Right lobe of liver (tissue), 6 donors: ENCODE measurements around the gene EDARADD. TPM values are rescaled to one million over a fixed set of nuclear protein-coding genes. Genes with fewer than 3 reads are reported as not detected.
"Not testable (repeated sequence)": the region's sequence is repeated elsewhere in the genome, so short reads cannot be mapped to it uniquely, and the experiment has no call there.

Source experiments
- ATAC-seq, 4 donors: fragments of 200-7000 bp; cut with Tn5 transposase; one replicate each; pipeline ENCODE4 v1.9.1; 2020; ENCODE audit warnings: mild to moderate bottlenecking in 4 of 4, moderate library complexity in 4 of 4
- DNase-seq, 3 donors: peaks; one replicate each; pipeline ENCODE4 v3.0.0-alpha.2; 2020
- H3K27ac ChIP-seq, 3 donors: fragments of 200-600 bp; one replicate each; pipeline ENCODE4 v1.8.0; 2022
- H3K27me3 ChIP-seq, 2 donors: fragments of 200-600 bp; one replicate each; pipeline ENCODE4 v1.8.0; 2022
- H3K36me3 ChIP-seq, 4 donors: fragments of 200-600 bp; sonication (generic) in 1 of 4; one replicate each; pipeline versions ENCODE4 v1.5.1 to v1.8.0; 2017 to 2022; ENCODE audit warnings: control low read depth in 1 of 4
- H3K4me1 ChIP-seq, 4 donors: fragments of 200-600 bp; sonication (generic) in 1 of 4; one replicate each; pipeline versions ENCODE4 v1.5.1 to v1.8.0; 2017 to 2022; ENCODE audit warnings: control low read depth in 1 of 4
- H3K4me3 ChIP-seq, 3 donors: fragments of 200-600 bp; one replicate each; pipeline ENCODE4 v1.8.0; 2022
- H3K9me3 ChIP-seq, 4 donors: fragments of 200-600 bp; sonication (generic) in 1 of 4; one replicate each; pipeline versions ENCODE4 v1.5.1 to v1.8.0; 2017 to 2022; ENCODE audit warnings: control low read depth in 1 of 4
- POLR2A ChIP-seq: fragments of 450-650 bp; IDR thresholded peaks from one replicate; pipeline ENCODE4 v1.6.1; 2017; ENCODE audit warnings: antibody characterized with exemption, mild to moderate bottlenecking
- WGBS: methylation state at CpG from one replicate; pipeline ENCODE4 v1.1.6; 2018; ENCODE audit warnings: low coverage, low lambda C conversion rate; ENCODE audit not compliant: insufficient coverage; ENCODE audit errors: missing lambda C conversion rate; 5-methylcytosine and 5-hydroxymethylcytosine counted together
- intact Hi-C, 2 donors: fragments of 100-400 bp; cut with DNase I; formaldehyde crosslinking; loops; one replicate each; pipeline versions ENCODE4 v1.11.2 to v1.14.1; 2022
- total RNA-seq, 6 experiments: library from RNA; depleted of rRNA in 2 of 6; stranded (reverse); fragments of >200 nt in 2 of 6; fragmentation: NEBNext Ultra II Directional in 3 of 6; extraction: Animal tissue kit (Norgen Biotek cat#: 25700) in 3 of 6; gene quantifications; one replicate each; pipeline versions ENCODE4 v1.1.0 to v1.2.4, GENCODE V29; 2016 to 2023
- TF ChIP-seq, protein P1 (sequence below), 4 donors: fragments of 200-600 bp in 3 of 4; fragments of 450-650 bp in 1 of 4; IDR thresholded peaks; one replicate each; pipeline versions ENCODE4 v1.5.1 to v1.8.0; 2016 to 2022; ENCODE audit warnings: antibody characterized with exemption in 4 of 4, mild to moderate bottlenecking in 2 of 4
- donor health status: DM: no; HTN: yes; CAD: no.
- donor health status: DM: no; HTN: no; CAD: no.
- donor health status: DM: no; HTN: no; CAD: no.
- donor health status: DM: no; HTN: yes; CAD: no.
- donor health status: DM: no; HTN: yes; CAD: no.

The EDARADD gene
- total RNA-seq, 6 experiments from 2014 or later, result 0.16 to 1.2 (median 0.26) TPM; not detected in 1

DNA sequence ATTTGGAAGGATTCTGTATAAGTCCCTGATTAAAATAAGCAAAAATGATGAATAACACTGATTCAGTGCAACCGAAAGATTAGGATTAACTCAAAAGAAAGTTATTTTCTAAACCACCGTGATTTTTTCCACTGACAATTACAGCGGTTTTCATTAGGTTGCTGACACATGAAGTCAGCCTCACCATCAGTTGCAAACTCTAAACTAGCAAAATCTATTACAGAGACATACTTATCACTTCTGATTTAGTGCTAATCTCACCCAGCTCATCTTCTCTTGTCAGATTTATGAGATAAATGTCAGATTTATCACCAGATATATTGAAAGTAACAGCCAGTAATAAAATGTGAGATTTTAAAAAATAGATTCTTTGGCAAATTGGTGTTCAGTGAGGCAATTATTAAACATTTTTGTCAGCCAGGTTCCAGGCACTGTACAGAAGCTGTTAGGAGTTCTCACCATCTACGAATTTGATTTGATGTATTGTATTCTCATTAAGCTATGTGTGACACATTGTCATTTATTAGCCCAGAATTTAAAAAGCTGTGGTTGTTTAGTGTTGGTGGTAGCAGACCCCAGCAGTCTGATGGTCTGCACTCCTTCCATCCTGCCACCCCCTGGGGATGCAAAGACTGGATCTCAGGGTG is 92.4 kb downstream of the EDARADD start:
- Histone ChIP-seq H3K9me3 (no peaks in the 10 kb centered on the region), H3K36me3 (no peaks in the 10 kb centered on the region), H3K4me1 (no peaks in the 10 kb centered on the region), H3K4me3 (no peak overlapping the region), H3K27ac (no peak overlapping the region), H3K27me3 (no peaks in the 10 kb centered on the region)
- DNase-seq (no peak), ATAC-seq (no peak)
- intact Hi-C loops, result loop anchor here in 1 of 2 donors (10.0 kb wide), 1 partner anchor 372 kb away; no protein-coding TSS in a partner anchor
- WGBS, result 68% methylated on average over 4 of the region's 4 CpGs
- TF ChIP-seq POLR2A, result no peak
- TF ChIP-seq, protein P1, sequence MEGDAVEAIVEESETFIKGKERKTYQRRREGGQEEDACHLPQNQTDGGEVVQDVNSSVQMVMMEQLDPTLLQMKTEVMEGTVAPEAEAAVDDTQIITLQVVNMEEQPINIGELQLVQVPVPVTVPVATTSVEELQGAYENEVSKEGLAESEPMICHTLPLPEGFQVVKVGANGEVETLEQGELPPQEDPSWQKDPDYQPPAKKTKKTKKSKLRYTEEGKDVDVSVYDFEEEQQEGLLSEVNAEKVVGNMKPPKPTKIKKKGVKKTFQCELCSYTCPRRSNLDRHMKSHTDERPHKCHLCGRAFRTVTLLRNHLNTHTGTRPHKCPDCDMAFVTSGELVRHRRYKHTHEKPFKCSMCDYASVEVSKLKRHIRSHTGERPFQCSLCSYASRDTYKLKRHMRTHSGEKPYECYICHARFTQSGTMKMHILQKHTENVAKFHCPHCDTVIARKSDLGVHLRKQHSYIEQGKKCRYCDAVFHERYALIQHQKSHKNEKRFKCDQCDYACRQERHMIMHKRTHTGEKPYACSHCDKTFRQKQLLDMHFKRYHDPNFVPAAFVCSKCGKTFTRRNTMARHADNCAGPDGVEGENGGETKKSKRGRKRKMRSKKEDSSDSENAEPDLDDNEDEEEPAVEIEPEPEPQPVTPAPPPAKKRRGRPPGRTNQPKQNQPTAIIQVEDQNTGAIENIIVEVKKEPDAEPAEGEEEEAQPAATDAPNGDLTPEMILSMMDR (IDR thresholded peaks at IDR 0.05), result no peak

DNA sequence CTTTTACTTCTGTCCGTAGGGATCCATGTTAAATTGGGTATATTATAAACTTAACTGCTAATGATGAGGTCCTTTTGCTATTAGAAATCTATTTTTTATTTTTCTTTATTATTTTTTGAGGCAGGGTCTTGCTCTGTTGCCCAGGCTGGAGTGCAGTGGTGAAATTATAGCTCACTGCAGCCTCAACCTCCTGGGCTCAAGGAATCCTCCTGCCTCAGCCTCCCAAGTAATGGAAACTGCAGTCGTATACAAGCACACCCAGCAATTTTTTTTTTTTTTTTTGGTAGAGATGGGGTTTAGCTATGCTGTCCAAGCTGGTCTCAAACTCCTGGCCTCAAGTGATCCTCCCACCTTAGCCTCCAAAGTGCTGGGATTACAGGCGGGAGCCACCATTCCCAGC is 95.1 kb downstream of the EDARADD start:
- ATAC-seq, H3K27me3 ChIP-seq, H3K36me3 ChIP-seq, H3K4me1 ChIP-seq, DNase-seq, H3K4me3 ChIP-seq, H3K9me3 ChIP-seq, H3K27ac ChIP-seq: not testable (repeated sequence)
- intact Hi-C loops, result loop anchor here in 1 of 2 donors (10.0 kb wide), 1 partner anchor 374 kb away; no protein-coding TSS in a partner anchor
- WGBS, result 90% methylated on average over 3 of the region's 3 CpGs

DNA sequence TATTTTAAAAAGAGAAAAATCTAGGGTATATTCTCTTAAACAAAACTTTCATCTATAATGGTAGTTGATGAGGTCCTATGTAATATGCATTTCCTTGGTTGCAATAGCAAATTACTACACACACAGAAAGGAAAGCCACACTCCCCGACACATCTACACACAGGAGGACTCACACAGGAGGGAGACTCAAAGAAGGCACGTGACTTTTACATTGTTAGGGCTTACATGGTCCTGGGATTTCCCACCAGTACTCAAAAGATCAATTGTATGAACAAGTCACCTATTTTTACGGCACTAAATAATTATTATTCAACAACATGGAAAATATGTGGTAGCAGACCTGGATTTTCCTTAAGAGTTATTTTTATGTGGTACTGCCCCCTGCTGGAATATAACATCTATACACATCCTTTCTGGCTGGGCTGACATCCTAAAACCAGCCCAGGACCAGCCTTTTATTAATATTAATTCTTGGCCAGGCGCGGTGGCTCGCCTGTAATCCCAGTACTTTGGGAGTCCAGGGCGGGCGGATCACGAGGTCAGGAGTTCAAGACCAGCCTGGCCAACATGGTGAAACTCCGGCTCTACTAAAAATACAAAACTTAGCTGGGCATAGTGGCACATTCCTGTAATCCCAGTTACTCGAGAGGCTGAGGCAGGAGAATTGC is 95.8 kb downstream of the EDARADD start:
- Histone ChIP-seq H3K4me3 (peak overlapping the region; percentile 22 to 46 (median 39)), H3K27ac (peak overlapping the region in 2 of 3 donors; percentile 44 to 50), H3K9me3 (no peaks in the 10 kb centered on the region), H3K27me3 (no peaks in the 10 kb centered on the region), H3K36me3 (no peaks in the 10 kb centered on the region), H3K4me1 (no peaks in the 10 kb centered on the region)
- DNase-seq, result peak; percentile 53 to 71 (median 68)
- intact Hi-C loops, result loop anchor here in 1 of 2 donors (10.0 kb wide), 1 partner anchor 375 kb away; no protein-coding TSS in a partner anchor
- ATAC-seq, result peak; percentile 80 to 90 (median 83)
- WGBS, result 11% methylated on average over 11 of the region's 11 CpGs
- TF ChIP-seq POLR2A, result no peak
- TF ChIP-seq, protein P1 (IDR thresholded peaks at IDR 0.05), result peak; percentile 66 to 77 (median 72)

DNA sequence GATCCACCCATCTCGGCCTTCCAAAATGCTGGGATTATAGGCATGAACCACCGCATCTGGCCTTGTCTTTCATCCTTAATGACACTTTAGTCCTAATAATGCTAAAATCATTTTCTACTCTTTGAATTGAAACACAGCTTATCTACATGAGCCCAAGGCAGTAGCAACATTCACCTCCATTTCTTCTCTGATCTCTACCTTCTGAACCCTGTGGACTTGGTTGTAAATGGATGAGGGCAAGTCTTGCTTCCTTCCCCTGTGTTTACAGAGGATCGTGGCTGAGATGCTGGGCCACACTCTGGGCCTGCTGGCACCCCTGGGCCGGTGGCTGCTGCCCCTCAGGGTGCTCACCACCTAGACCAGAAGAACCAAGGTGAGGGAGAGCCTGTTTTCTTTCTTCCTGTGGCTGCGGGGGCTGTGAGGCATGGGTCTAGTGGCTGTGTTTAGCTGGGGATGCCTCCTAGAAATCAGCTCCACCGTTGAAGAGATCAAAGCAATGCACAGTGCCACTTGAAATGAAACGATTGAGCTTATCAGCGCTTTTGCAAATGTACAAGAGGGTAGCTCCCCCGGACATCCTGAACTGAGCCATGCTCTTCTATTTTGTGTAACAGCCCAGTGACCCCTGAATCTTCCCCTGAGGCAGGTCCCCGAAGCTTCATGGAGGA is 97.5 kb downstream of the EDARADD start:
- WGBS, result 55% methylated on average over 4 of the region's 10 CpGs
- intact Hi-C loops, result no loop called here

More for the DNA sequence above, 97.5 kb downstream of the EDARADD start:
- H3K4me1 ChIP-seq, result no peaks in the 10 kb centered on the region
- H3K4me3 ChIP-seq, result no peak overlapping the region
- H3K9me3 ChIP-seq, result no peaks in the 10 kb centered on the region
- H3K27ac ChIP-seq, result peak overlapping the region in 1 of 3 donors; percentile 50
- H3K27me3 ChIP-seq, result no peaks in the 10 kb centered on the region
- DNase-seq (no peak), ATAC-seq (no peak)
- no peaks in the 10 kb centered on the region for H3K36me3 ChIP-seq
- TF ChIP-seq, protein P1 (IDR thresholded peaks at IDR 0.05), result no peak
- TF ChIP-seq POLR2A, result no peak
